SK-N-MC (cell line): ENCODE results near the gene SLC4A1.

Experiments used
- DNase-seq: peaks from one replicate; pipeline ENCODE4 v3.0.0-alpha.2; 2011; ENCODE audit warnings: low read depth, low spot score
- H3K27ac ChIP-seq: fragments of 200-600 bp; sonication (generic); 2 replicates; pipeline ENCODE4 v1.5.1; 2016; ENCODE audit warnings: mixed run types
- H3K36me3 ChIP-seq: fragments of 200-600 bp; sonication (generic); 2 replicates; pipeline ENCODE4 v1.6.1; 2017; ENCODE audit warnings: antibody characterized with exemption, low read length, mixed read lengths; ENCODE audit not compliant: insufficient read depth
- H3K4me3 ChIP-seq: fragments of 200-600 bp; sonication (generic); 2 replicates; pipeline ENCODE4 v1.5.1; 2016
- H3K9ac ChIP-seq: fragments of 200-600 bp; sonication (generic); 2 replicates; pipeline ENCODE4 v1.8.0; 2017; ENCODE audit warnings: mixed run types, mixed read lengths; ENCODE audit not compliant: insufficient read length
- H3K9me3 ChIP-seq: fragments of 200-600 bp; sonication (generic); 2 replicates; pipeline ENCODE4 v1.6.1; 2017; ENCODE audit warnings: low read depth, mild to moderate bottlenecking, antibody characterized with exemption, low read length, moderate library complexity, mixed read lengths
- EZH2 ChIP-seq: fragments of 200-600 bp; sonication (generic); IDR thresholded peaks from one replicate; pipeline ENCODE4 v1.6.1; 2017; ENCODE audit warnings: antibody characterized with exemption
- FOXP2 ChIP-seq: optimal IDR thresholded peaks from 2 replicates; pipeline ENCODE3; 2011; ENCODE audit warnings: mild to moderate bottlenecking, moderate library complexity; ENCODE audit not compliant: insufficient read depth; ENCODE audit errors: extremely low read length, control extremely low read depth
- POLR2AphosphoS5 ChIP-seq: IDR thresholded peaks from 2 replicates; pipeline ENCODE4 v1.6.1; 2012; ENCODE audit warnings: mild to moderate bottlenecking, low read depth, low read length, borderline replicate concordance

Gene SLC4A1

DNA sequence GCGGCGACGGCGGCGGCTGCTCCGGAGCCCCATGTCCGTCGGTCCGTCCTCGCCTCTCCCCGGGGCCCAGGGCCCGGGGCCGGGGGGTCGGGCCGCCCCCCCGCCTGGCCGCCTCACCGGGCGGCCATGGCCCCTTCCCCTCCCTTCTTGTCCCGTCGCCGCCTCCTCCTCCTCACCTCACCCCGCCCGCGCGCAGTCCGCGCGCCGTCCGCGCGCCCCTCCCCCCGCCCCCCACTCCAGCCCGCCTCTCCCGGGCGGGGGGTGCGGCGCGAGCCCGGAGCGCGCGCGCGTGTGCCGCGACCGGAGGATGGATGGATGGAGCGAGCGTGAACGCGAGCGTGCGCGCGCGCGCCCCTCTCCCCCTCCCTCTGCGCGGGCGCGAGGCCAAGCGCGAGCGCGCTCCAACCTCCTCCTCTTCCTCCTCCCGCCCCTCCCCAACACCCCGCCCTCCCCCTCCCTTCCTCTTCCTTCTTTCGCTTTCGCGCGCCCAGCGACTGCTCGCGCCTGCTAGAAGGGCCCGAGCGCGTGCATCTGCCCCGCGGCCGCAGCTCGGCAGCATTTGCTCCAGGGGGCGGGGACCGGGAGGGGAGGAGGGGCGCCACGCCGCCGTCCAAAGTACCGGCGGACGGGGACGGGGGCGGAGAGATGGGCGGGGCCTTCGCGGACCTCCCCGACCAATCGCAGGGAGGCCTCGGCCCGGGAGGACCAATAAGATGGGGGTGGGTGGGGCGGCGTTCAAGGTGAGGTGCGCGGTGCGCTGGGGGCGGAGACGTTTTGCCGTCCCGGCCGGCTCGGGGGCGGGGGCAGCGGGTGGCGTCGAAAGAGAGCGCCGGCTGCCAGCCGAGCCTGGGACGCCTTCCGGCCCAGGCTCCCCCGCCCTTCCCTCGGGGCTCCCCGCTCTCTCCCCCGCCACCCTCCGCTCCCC lies 68.1 kb downstream of the SLC4A1 start, which contains the start of gene ATXN7L3:
TSS of gene ATXN7L3 (minus strand) at position 332 of the 925 bp plus-strand sequence. CDS start 1,814 bp downstream, outside the sequence.
- TF ChIP-seq FOXP2, result no peak
- peak; percentile 26; the same call in 1 of the 2 replicates for TF ChIP-seq POLR2AphosphoS5
- H3K27ac ChIP-seq, result peak within 1 kb of the TSS; percentile 92

DNA sequence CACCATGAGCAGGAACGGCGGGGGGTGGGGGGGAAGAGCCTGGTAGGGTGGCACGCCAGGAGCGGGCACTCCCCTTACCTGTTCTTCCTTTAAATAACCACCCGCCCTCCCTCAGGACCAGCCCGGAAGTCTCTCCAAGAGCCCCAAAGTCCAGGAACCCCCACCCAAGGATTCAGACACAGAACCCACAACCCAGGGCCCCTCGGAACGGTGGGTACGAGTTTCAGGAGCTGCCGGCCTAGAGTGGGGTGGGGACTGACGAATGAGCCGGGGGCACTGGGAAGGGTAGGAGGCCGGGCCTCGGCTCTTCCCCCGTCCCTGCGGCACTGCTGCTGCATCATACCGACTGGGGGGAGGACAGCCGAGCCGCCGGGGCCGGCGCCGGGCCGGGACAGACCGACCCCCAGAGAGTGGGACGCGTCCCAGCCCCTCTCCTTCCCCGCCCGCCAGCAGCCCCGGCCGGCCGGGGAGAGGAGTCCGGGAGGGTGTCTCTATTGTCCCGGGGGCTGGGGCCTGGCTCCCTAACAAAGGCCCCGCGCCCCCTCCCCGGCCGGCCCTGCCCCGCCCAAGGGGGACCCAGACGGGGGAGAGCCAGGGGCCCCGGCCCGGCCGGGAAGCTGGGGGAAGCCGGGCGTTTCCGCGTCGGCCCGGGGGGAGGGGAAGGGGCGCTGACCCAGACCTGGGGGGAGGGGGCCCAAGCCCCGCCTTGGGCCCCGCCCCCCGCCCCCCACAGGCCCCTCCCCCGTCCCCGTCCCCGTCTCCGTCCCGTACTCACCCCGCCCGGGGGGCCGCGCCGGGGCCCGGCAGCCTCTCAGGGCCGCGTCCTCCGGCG lies 69.0 kb downstream of the SLC4A1 start:
- Histone ChIP-seq H3K36me3 (peaks cover 32% of the 10 kb centered on the region), H3K9ac (peak overlapping the region; percentile 72), H3K9me3 (no peaks in the 10 kb centered on the region), H3K4me3 (peak overlapping the region; percentile 76), H3K27ac (peak overlapping the region; percentile 91)
- DNase-seq, result no peak
- no peak for TF ChIP-seq EZH2

More for the DNA sequence above, 68.1 kb downstream of the SLC4A1 start, which contains the start of gene ATXN7L3:
- peaks cover 23% of the 10 kb centered on the region for H3K36me3 ChIP-seq
- no peaks in the 10 kb centered on the region for H3K9me3 ChIP-seq
- peak; percentile 70 for DNase-seq
- peak within 1 kb of the TSS; percentile 93 for H3K9ac ChIP-seq
- peak within 1 kb of the TSS; percentile 76 for H3K4me3 ChIP-seq
